ENCODE measurements around the gene ATXN1.

DNA sequence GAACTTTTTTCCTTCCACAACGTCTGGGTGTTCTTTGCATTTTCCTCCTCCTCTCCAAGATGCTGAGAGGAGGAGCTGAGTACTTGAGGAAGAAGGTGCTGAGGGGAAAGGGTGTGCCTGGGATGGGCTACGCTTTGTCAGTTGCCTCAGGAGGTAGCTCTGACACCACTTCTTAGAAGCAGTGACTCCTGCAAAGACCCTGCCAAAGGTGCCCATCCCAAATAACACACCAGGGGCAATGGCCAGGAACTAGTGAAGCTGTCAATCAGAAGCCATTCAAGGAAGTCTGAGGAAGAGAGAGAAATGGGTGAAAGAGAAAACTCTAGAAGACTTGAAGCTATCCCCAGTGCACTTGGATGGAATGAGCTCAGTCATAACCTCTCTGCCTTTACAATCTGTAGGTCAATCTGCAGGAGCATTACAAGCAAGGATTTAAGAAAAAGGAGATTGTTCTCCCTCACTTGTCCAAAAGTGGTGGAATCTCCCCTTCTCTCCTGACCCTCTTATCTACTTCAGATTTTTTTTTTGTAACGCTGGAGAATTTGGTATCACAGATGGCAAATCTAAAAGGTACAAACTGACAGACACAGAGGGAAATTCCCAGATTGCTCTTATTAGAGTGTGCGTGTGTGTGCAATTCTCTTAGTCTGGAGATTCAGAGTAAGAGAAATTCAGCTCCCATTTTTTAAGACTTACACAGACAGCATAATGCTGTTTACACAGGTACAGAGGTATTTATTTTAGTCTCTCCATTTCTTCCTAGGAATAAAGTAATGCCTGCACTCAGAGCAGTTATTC is 280.3 kb downstream of the ATXN1 start:
- TF ChIP-seq, protein P1, sequence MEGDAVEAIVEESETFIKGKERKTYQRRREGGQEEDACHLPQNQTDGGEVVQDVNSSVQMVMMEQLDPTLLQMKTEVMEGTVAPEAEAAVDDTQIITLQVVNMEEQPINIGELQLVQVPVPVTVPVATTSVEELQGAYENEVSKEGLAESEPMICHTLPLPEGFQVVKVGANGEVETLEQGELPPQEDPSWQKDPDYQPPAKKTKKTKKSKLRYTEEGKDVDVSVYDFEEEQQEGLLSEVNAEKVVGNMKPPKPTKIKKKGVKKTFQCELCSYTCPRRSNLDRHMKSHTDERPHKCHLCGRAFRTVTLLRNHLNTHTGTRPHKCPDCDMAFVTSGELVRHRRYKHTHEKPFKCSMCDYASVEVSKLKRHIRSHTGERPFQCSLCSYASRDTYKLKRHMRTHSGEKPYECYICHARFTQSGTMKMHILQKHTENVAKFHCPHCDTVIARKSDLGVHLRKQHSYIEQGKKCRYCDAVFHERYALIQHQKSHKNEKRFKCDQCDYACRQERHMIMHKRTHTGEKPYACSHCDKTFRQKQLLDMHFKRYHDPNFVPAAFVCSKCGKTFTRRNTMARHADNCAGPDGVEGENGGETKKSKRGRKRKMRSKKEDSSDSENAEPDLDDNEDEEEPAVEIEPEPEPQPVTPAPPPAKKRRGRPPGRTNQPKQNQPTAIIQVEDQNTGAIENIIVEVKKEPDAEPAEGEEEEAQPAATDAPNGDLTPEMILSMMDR (conservative IDR thresholded peaks at IDR 0.05; ENCODE audit: low read depth, low read length) = no peak
- TF ChIP-seq EZH2 (IDR thresholded peaks at IDR 0.05; ENCODE audit: low read length, unreplicated experiment) = no peak
- no peak for TF ChIP-seq EZH2phosphoT487 (IDR thresholded peaks at IDR 0.05; ENCODE audit: borderline replicate concordance, low read length)

All from PC-3 (cell line).